Lung microvascular endothelial cell (primary cell): Measurements from ENCODE around the gene OGG1. TPM values are rescaled to one million over a fixed set of nuclear protein-coding genes. Genes with fewer than 3 reads are reported as not detected.

ENCODE experiments used
- DNase-seq, 2 donors: peaks; one replicate each; pipeline versions ENCODE4 v3.0.0 to v3.0.0-alpha.2; 2010; ENCODE audit warnings: low read depth in 2 of 2
- total RNA-seq: library from RNA; depleted of rRNA; stranded (reverse); fragments of >200 nt; gene quantifications from 2 replicates; pipeline ENCODE4 v1.2.1, GENCODE V29; 2014

The OGG1 gene
- total RNA-seq, 1 donor from 2014 or later, result 18.8 TPM

DNA sequence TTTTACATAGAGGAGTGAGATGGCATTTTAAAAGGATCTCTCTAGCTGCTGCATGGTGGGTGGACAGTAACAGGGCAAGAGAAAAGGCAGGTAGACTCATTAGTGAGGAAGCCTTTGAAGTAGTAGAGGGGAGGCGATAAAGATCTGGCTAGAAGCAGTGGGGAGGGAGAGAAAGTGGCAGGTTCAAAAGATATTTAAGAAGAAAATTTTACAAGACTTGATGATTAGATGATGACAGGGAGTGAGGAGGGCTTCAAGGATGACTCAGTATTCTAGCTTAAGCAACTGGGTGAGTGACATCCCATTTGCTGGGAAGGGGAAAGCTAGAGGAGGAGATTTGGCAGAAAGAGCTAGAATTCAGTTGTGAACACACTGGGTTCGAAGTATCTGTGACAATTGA is 22.0 kb upstream of the OGG1 start:
- DNase-seq, result no peak

DNA sequence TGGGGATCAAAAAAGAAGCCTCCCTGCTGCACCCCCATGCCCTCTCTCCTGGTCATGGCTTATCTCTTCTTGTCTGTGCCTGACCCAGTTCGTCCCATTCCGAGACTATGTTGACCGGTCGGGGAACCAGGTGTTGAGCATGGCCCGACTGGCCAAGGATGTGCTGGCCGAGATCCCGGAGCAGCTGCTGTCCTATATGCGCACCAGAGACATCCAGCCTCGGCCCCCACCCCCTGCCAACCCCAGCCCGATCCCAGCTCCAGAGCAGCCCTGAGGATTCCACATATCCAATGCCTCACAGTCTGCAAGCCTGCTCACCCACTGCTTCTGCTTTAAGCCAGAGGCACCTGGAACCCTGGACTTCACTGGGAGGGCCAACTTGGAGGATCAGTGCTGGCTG is 20.3 kb upstream of the OGG1 start:
- DNase-seq, result no peak

DNA sequence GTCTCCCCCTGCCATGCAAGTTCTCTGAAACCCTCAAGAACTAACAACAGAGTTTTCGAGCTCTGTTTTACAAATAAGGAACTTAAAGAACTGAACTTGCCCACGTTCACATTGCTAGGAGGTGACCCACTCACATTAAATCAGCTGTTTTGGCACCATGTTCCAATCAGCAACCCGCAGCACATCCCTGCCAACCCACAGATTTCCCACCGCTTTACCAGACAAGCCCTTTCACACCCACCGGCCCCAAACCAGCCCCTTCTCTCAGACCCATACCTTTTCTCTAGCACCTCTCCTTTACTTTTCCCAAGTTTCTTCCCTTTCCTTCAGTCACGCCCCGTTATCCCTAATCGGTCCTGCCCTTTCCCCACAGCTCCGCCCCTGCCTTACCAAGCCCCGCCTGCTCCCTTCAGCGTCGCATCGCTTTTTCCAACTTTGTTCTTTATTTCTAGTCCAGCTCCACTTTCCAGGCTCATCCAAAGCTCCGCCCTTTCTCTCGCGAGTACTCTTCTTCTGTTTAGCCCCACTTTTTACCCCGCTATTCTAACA is 19.0 kb upstream of the OGG1 start:
- no peak for DNase-seq

DNA sequence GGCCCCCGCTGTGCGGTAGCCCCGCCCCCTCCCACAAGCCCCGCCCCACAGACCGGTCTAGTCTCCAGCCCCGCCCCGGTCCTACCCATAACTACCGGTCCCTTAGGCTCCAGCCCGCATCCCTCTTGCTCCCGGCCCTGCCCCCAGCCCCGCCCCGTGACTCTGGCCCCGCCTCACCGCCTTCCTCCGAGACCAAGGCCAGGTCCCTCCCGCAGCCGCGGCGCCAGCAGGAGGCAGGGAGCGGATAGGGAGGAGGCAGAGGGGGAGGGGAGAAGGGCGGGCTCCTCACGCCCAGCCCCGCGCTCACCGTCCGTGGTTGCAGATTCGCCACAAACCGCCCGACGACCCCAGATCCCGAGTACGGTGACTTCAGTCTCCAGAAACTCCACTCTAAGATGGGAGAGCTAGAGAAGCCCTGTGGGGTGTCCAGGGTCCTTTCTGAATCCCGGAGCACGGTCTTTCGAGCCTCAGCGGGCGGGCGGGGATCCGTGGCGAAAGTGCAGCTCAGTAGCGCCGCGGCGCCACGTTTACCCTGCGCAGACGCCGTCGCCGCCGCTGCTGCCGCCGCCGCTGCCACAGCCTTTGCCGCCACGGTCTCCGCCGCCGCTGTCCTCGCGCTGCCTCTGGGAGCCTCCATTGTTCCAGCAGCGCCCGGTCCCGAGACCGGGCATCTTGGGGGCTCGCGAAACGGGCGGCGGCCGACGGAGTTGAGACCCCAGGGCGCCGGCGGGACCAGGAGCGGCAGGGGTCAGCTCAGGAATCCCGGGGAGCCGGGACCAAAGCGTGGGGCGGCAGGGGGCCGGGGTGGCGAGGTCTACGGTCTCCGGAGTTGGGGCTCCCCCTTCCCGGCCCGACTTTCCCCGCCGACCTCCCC is 18.3 kb upstream of the OGG1 start, which contains the start of gene BRPF1:
Gene BRPF1, plus strand, starts transcription at position 530 of the 874 bp plus-strand sequence. CDS start 2,406 bp downstream, outside the sequence.
- peak; percentile 100 for DNase-seq

DNA sequence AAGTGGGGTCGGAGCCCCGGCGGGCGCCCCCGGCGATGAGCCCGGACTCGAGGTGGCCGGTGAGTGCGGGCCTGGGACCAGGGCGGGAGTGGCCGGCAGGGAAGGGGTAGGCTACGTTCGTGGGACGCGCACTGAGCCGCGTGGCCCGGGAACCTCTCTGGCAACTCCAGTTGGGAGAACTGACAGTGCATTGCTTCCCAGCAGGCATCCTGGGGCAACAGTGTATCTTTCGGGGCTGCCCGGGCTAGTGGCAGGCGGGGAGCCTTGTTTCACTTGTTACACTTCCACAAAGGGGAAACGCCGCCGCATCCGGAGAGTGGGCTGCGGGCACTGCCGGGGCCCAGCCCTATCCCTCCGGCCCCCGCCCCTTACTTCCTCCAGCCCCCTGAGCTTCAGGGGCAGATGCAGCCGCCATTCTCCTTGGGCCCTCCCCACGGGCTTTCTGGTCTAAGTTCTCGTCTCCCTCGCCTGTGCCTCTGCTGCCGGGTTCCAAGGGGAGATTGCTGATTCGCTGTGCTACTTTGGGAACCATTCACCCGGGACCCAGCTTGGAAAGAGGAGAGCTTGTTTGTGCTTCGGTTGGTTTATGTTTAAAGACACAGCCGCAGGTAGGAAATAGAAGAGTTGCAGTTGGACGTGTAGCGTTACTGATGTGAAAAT is 17.5 kb upstream of the OGG1 start:
- DNase-seq, result peak; percentile 30 to 46

DNA sequence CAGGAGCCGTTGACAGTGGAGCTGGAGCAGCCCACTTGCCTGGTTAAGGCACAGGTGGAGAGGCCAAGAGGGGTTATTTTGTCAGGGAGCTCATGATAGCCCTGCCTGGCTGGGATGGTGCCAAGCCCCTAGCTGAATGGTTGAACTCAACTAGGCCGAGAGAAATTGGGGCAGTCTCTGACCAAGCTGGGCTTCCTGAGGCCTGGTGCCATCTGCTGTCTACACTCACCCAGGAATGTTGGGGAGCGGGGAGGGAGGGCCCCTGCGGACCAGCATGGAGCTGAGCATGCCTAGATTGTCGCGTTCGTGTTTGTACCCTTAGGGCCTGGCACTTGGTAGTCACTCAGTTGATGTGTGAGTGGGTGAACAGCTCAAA is 17.0 kb upstream of the OGG1 start:
- peak; percentile 17 to 23 for DNase-seq

DNA sequence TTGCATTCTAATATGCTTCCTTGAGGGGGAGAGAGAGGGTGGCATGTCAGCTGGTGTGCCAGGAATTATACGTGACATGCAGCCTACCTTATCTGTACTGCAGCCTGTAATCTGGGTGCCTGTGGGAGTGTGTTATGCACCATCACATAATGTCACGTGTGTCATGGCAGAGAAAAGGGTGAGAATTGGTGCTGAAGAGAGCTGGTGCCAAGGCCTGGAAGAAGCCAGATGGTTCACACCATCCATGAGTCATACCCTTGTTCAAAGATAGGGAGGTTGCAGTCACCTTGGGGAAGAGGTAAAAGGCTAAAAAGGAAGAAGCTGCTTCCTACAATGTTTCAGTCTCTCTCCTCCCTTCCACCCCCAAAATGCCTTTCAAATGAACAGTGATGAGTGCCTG is 12.9 kb upstream of the OGG1 start:
- DNase-seq, result no peak

DNA sequence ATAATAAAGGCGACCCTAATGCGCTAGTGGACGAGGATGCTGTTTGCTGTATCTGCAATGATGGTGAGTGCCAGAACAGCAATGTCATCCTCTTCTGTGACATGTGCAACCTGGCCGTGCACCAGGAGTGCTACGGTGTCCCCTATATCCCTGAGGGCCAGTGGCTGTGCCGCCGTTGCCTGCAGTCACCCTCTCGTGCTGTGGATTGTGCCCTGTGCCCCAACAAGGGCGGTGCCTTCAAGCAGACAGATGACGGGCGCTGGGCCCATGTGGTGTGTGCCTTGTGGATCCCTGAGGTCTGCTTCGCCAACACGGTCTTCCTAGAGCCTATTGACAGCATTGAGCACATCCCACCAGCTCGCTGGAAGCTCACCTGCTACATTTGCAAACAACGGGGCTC is 10.6 kb upstream of the OGG1 start:
- DNase-seq, result no peak

DNA sequence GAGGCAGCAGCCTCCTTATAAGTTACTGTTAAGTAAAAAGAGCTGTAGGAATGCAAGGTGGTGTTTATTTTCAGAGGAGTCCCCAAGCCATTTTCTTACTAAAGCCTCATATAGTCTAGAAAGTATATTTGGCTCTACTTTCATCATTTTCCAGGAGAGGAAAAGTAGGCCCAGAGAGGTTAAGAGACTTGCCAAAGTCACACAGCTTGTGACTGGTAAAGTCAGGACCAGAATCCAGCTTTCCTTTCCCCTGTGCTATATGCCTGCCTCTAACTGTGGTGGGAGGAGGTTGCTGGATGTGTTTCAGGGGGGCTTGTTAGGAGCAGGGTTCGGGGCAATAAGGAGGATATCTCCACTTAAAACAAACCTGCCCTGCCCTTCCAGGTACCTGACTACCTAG is 7.2 kb upstream of the OGG1 start:
- DNase-seq, result no peak

DNA sequence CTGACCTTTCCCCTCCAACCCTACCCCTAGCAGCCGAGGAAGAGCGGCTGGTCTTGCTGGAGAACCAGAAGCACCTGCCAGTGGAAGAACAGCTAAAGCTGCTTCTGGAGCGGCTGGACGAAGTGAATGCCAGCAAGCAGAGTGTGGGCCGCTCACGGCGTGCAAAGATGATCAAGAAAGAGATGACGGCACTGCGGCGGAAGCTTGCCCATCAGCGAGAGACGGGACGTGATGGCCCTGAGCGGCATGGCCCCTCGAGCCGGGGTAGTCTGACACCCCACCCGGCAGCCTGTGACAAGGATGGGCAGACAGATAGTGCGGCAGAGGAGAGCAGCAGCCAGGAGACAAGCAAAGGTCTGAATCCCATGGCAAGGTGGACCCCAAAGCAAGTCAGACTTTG is 6.2 kb upstream of the OGG1 start:
- DNase-seq, result no peak

DNA sequence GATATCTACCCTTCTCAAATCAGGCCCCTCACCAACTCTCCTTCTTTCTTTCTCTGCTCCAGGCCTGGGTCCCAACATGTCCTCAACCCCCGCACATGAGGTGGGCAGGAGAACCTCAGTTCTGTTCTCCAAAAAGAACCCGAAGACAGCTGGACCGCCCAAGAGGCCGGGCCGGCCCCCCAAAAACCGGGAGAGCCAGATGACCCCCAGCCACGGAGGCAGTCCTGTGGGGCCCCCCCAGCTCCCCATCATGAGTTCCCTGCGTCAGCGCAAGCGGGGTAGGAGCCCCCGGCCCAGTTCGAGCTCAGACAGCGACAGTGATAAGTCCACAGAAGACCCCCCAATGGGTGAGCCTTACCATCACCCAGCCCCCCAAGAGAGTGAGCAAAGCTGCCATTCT is 5.6 kb upstream of the OGG1 start:
- DNase-seq, result no peak

DNA sequence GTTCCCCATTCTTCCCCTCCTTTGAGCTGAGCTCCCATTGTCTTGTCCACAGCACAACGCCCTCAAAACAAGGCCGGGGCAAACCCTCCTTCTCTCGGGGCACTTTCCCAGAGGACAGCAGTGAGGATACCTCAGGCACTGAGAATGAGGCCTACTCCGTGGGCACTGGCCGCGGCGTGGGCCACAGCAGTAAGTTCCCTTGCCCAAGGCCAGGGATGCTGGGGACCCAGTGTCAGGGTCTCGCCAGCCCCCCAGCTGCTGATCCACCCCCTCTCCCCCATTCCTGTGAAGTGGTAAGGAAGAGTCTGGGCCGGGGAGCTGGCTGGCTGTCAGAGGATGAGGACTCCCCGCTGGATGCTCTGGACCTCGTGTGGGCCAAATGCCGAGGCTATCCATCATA is 4.2 kb upstream of the OGG1 start:
- no peak for DNase-seq

DNA sequence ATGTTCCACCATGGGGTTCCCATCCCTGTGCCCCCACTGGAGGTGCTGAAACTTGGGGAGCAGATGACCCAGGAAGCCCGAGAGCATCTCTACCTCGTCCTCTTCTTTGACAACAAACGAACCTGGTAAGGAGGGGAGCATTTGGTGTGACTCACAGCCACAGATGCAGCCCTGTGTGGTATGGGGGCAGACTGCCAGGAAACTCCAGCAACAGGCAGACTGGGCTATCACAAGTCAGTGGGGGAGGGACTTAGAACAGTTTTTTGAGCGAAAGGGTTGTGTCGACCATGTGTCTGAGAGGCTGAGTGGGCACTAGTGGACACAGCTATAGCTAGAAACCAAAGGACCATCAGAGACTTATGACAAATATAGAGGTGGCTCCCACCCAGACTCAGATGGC is 3.4 kb upstream of the OGG1 start:
- DNase-seq, result peak; percentile 48 to 70

DNA sequence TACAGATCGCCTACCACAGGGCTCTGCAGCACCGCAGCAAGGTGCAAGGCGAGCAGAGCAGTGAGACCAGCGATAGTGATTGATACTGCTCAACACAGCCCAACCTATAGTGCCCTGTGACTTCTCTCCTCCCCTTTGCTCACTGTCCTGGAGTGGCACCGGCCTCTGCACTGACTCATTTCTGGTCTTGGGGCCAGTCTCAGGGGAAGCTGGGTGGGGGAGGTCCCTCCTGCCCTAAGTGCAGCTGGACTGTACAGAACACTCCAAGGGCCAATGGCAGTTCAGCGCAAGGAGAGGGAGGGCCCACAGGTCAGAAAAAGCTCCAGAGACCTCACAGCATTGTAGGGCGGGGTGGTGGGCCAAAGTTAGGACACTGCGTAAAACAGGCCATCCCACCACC is 2.5 kb upstream of the OGG1 start:
- DNase-seq, result peak in 1 of 2 donors; percentile 72

DNA sequence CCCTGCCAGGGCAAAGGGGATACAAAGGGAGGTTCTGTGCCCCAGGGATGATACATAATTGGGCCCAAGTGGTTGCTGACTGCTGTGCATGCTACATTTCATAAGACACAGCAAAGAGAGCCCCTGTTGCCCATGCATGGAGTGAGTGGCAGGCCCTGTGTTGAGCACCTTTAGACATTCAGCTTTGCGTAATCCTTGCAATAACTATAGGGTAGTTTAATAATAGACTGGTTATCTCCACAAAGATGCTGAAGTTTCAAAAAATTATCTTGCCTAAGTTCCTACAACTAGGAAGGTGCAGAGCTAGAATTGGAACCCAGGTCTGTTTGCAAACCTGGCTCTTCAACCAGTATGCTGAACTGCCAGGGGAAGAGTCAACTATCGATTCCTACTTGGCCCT is 1.7 kb upstream of the OGG1 start:
- no peak for DNase-seq

DNA sequence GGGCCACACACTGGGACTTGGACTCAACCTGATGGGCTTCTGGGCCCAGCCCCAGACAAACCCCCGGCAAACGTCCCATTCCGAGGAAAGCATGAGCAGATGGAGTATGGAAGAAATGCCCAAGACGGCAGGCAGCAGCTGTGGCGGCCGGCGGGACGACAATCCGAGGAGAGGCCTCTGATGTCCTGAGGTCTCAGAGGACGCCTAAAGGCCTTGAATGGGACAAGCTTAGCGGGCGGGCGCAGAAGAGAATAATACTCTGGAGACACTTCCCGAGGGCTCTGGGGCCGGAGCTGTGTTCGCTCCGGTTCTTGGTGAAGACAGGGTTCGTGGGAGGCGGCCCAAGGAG is 482 bp upstream of the OGG1 start:
- DNase-seq, result no peak

DNA sequence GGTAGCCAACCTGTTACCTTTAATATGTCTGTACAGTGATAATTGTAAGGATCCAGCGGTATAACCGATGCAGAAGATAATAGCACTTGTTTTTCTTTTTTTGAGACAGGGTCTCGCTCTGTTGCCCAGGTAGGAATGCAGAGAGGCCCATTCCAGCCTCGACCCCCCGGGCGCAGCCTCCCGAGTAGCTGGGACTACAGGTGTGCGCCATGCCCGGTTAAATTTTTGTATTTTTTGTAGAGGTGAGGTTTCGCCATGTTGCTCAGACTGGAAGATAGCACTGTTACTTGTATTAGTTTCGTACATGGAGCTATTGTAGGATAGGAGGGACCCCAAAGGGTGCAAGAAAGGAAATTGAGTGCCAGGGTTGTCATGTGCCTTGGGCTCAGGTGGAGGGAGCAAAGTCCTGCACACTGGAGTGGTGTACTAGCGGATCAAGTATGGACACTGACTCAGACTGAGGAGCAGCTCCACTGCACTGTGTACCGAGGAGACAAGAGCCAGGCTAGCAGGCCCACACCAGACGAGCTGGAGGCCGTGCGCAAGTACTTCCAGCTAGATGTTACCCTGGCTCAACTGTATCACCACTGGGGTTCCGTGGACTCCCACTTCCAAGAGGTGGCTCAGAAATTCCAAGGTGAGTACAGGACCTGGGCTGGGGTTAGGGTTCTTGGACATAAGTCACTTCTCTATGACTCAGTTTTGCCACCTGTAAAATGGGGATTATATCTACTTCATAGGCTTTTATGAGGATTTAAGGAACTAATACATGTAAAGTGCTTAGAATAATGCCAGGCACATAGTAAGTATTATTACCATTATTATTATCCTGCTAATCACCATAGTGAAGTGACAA is 1.0 kb downstream of the OGG1 start:
- DNase-seq, result peak in 1 of 2 donors; percentile 39

DNA sequence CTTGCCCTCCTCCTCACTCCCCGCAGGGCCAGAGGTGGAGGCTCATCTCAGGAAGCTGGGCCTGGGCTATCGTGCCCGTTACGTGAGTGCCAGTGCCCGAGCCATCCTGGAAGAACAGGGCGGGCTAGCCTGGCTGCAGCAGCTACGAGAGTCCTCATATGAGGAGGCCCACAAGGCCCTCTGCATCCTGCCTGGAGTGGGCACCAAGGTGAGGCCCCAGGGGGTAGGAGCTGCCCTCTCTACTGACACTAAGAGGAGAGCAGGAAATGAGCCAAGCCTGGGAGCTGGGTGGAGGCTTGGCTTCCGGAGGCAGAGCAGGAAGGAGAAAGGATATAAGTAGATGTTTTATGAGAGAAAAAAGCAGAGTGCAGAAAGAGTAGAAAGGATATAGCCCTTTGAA is 4.9 kb downstream of the OGG1 start:
- peak in 1 of 2 donors; percentile 50 for DNase-seq

DNA sequence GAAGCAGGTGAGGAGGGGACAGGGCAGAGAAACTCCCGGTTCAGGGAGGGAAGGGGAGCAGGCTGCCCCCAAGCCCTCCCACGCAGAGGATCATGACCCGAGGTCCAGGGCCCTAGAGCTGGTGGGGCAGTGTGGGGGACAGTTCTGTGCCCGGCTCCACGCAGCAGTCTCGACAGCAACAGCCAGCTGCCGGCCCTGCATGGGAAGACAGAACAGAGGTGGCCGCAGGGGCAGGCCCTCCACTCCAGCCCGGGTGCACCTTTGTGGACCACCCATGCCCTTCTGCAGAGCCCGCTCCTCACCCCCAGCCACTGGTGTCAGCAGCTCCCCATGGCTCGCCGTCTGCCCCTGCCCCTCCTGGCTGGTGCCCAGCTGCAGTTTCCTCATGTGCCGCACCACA is 7.7 kb downstream of the OGG1 start:
- no peak for DNase-seq

DNA sequence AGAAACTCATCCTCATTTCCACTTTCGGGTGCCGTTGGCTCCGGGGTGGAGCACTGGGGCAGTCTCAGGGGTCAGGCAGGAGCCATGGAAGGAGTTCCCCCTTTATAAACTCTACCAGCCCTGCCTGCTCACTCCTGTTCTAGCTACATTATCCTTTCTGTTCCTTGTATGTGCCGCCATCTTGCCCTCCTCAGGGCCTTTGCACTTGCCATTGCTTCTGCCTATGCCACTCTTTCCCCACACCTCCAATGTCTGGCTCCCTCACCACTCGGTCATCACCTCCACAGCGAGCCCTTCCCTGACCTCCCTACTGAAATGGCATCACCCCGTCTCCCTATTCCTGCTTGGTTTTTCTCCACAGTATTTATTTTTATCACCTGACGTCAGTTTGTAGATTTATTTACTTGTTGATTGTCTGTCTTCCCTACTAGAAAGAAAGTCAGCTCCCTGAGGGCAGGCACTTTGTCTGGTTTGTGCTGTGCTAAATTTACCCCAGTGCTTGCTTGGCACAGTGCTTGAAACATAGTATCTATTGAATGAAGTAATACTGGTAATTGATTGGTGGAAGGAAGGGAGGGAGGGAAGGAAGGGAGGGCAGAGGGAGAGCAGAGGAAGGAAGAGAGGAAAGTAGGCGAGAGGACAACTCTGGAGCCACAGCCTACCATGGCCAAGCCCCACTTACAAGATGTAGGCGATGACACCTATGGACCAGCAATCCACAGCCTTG is 11.2 kb downstream of the OGG1 start:
- no peak for DNase-seq

DNA sequence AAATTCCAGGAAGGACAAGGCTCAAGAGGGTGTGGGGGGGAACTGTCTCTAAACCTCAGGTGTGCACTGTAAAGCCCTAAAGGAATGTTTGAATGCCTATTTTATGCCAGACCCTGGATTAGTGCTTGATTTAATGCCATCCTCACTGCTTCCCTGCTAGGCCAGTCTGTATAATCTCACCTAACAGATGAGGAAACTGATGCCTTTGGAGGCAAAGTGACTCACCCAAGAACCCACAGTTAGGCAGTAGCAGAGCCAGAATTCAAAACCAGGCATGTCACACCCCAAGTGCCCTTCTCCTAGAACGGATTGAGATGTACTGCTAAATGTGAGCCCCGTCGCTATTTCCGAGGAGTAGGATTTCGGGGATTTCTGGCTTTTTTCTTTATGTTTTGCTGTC is 12.2 kb downstream of the OGG1 start:
- no peak for DNase-seq
